PC-9 (cell line): ENCODE data around the gene CDC16.

Experiments
- EZH2 ChIP-seq: fragments of 200-600 bp; sonication (generic); IDR thresholded peaks from 2 replicates; pipeline ENCODE4 v1.8.0; 2017; ENCODE audit warnings: antibody characterized with exemption, low read depth
- TF ChIP-seq, protein P1 (sequence below): fragments of 200-600 bp; sonication (generic); conservative IDR thresholded peaks from 2 replicates; pipeline ENCODE4 v1.6.1; 2017; ENCODE audit warnings: mixed run types, antibody characterized with exemption, mild to moderate bottlenecking, moderate library complexity

DNA sequence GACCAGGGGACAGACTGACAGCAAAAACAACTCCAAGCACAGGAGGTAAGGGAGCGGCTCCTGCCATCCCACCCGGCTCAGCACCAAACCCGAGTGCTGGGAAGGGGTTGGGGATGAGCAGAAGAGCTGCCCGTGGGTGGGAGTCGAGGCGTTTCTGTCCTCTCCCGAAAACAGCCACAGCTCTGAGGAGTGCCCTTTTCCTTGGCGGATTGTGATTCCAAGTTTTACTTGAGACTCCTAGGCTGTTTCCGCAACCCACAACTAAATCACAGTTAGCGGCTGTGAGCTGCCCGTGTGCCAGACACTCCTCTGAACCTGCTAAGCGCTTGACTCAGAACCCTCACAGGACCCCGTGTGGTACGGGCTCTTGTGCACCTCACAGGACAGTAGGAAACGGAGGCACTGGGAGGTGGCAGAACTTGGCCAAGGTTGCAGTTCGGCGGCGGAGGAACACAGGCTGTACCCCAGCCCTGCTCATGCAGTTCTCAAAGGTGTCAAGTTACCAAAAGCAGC lies 34.2 kb upstream of the CDC16 start:
- TF ChIP-seq, protein P1, sequence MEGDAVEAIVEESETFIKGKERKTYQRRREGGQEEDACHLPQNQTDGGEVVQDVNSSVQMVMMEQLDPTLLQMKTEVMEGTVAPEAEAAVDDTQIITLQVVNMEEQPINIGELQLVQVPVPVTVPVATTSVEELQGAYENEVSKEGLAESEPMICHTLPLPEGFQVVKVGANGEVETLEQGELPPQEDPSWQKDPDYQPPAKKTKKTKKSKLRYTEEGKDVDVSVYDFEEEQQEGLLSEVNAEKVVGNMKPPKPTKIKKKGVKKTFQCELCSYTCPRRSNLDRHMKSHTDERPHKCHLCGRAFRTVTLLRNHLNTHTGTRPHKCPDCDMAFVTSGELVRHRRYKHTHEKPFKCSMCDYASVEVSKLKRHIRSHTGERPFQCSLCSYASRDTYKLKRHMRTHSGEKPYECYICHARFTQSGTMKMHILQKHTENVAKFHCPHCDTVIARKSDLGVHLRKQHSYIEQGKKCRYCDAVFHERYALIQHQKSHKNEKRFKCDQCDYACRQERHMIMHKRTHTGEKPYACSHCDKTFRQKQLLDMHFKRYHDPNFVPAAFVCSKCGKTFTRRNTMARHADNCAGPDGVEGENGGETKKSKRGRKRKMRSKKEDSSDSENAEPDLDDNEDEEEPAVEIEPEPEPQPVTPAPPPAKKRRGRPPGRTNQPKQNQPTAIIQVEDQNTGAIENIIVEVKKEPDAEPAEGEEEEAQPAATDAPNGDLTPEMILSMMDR: no peak
- no peak for TF ChIP-seq EZH2
